ENCODE measurements around the gene KRT86. TPM values are rescaled to one million over a fixed set of nuclear protein-coding genes. Genes with fewer than 3 reads are reported as not detected.
"Not testable (repeated sequence)": the region's sequence is repeated elsewhere in the genome, so short reads cannot be mapped to it uniquely, and the experiment has no call there.

Gene KRT86
- polyA plus RNA-seq, 1 of the 3 experiments (the other 2 are of a cell fraction): 0.56 TPM

DNA sequence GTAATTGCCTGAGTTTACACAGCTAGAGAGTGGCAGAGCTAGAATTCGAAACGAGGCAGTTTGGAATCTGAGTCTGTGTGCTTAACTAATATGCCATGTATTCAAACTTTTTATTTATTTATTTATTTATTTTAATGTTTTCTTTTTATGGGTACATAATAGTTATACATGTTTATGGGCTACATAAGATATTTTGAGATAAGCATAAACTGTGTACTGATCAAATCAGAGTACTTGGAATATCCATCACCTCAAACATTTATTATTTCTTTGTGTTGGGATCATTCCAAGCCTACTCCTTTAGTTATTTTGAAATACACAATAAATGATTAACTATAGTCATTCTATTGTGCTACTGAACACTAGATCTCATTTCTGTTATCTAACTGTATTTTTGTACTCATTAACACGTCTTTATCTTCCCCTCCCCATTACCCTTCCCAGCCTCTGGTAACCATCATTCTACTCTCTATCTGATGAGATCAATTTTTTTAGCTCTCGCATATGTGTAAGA is 24.3 kb downstream of the KRT86 start:
- no peak for TF ChIP-seq POLR2AphosphoS5 (IDR thresholded peaks at IDR 0.05; ENCODE audit: low read depth, low read length)
- no peak for TF ChIP-seq SIN3A (IDR thresholded peaks at IDR 0.05; ENCODE audit: borderline replicate concordance, low read depth, low read length)
- TF ChIP-seq TEAD4 (IDR thresholded peaks at IDR 0.05; ENCODE audit: borderline replicate concordance, insufficient read depth): no peak
- TF ChIP-seq RFX5 (IDR thresholded peaks at IDR 0.05; ENCODE audit: low read length): no peak
- no peak overlapping the region for H3K9ac ChIP-seq
- no peaks in the 10 kb centered on the region for H3K9me2 ChIP-seq
- H3K9me3 ChIP-seq: no peaks in the 10 kb centered on the region
- CTCF ChIA-PET: interaction anchor here (1.0 to 1.9 kb wide), 4 partner anchors 10 to 20 kb away, joined by 3 to 4 read pairs (median 4); no protein-coding TSS in a partner anchor
- no peaks in the 10 kb centered on the region for H3K79me2 ChIP-seq (ENCODE audit: insufficient read depth)
- no peak overlapping the region for H3K27ac ChIP-seq (ENCODE audit: low read depth in 2 of 2, low read length in 1 of 2)
- no peaks in the 10 kb centered on the region; a peak in 1 of 4 replicates for H3K4me1 ChIP-seq (ENCODE audit: control insufficient read depth in 1 of 2, insufficient read depth in 2 of 2, low read depth in 1 of 2, low read length in 1 of 2)
- H3K4me2 ChIP-seq: no peak overlapping the region
- H3K27me3 ChIP-seq (ENCODE audit: insufficient read depth): no peaks in the 10 kb centered on the region
- H4K20me1 ChIP-seq (ENCODE audit: insufficient read depth): no peaks in the 10 kb centered on the region
- 38% methylated on average over 4 of the region's 4 CpGs for WGBS (ENCODE audit: low lambda C conversion rate)
- H2AFZ ChIP-seq (ENCODE audit: low read depth): no peak overlapping the region
- H3K36me3 ChIP-seq (replicated peaks in 1 of 2; ENCODE audit: control insufficient read depth in 1 of 2, insufficient read depth in 2 of 2, low read length in 1 of 2): no peaks in the 10 kb centered on the region
- H3F3A ChIP-seq (replicated peaks; ENCODE audit: insufficient read depth): no peaks in the 10 kb centered on the region
- POLR2A ChIA-PET: no interaction called here
- no peak for DNase-seq
- no peak overlapping the region for H3K4me3 ChIP-seq (ENCODE audit: low read depth in 2 of 2, low read length in 1 of 2)

DNA sequence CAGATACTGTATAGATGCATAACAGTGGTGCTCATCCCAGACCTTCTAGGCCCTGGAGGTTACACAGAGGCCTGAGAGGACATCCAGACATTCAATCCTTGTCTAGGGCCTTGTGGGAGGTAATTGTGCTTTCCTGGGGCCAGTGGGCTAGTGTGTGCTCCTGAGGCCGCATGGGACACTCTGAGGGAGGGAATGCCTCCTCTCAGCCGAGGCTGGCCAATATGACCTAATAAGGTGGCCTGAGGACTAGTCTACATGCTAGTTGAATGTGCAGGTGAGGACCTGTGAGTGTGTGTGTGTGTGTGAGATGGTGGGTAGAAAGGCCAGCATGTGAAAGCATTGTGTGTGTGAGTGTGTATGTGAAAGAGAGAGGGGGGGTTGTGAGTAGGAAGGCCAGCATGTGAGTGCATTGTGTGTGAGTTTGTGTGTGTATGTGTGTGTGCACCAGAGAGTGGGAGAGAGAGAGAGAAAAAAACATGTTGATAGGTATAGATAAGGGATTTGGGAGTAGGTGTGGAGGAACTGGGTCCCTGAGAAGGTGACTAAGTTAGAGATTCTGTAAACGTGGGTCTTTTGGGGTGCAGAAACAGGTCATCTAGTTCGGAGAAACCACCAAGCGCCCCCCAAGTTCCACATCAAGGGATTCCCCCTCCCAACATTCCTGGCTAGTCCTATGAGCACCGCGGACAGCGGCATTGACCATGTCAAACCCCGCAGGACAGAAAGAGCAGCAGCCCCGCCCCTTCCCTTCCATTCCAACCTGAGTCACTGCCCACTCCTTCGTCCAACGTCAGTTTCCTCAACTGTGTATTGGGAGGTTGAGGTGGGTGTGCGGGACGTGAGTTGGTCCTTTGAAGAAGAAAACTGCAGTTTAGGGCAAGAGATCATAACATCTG is 26.6 kb downstream of the KRT86 start:
- Histone ChIP-seq H2AFZ (ENCODE audit: low read depth) (no peak overlapping the region), H3K4me2 (no peak overlapping the region), H3F3A (replicated peaks; ENCODE audit: insufficient read depth) (no peaks in the 10 kb centered on the region), H3K9me2 (no peaks in the 10 kb centered on the region), H3K4me3 (ENCODE audit: low read depth in 2 of 2, low read length in 1 of 2) (no peak overlapping the region), H3K27me3 (ENCODE audit: insufficient read depth) (no peaks in the 10 kb centered on the region), H3K9me3 (no peaks in the 10 kb centered on the region), H3K79me2 (ENCODE audit: insufficient read depth) (no peaks in the 10 kb centered on the region), H4K20me1 (ENCODE audit: insufficient read depth) (no peaks in the 10 kb centered on the region), H3K9ac (no peak overlapping the region), H3K4me1 (ENCODE audit: control insufficient read depth in 1 of 2, insufficient read depth in 2 of 2, low read depth in 1 of 2, low read length in 1 of 2) (no peaks in the 10 kb centered on the region; a peak in 1 of 4 replicates), H3K36me3 (replicated peaks in 1 of 2; ENCODE audit: control insufficient read depth in 1 of 2, insufficient read depth in 2 of 2, low read length in 1 of 2) (no peaks in the 10 kb centered on the region), H3K27ac (ENCODE audit: low read depth in 2 of 2, low read length in 1 of 2) (no peak overlapping the region)
- TF ChIP-seq, protein P1, sequence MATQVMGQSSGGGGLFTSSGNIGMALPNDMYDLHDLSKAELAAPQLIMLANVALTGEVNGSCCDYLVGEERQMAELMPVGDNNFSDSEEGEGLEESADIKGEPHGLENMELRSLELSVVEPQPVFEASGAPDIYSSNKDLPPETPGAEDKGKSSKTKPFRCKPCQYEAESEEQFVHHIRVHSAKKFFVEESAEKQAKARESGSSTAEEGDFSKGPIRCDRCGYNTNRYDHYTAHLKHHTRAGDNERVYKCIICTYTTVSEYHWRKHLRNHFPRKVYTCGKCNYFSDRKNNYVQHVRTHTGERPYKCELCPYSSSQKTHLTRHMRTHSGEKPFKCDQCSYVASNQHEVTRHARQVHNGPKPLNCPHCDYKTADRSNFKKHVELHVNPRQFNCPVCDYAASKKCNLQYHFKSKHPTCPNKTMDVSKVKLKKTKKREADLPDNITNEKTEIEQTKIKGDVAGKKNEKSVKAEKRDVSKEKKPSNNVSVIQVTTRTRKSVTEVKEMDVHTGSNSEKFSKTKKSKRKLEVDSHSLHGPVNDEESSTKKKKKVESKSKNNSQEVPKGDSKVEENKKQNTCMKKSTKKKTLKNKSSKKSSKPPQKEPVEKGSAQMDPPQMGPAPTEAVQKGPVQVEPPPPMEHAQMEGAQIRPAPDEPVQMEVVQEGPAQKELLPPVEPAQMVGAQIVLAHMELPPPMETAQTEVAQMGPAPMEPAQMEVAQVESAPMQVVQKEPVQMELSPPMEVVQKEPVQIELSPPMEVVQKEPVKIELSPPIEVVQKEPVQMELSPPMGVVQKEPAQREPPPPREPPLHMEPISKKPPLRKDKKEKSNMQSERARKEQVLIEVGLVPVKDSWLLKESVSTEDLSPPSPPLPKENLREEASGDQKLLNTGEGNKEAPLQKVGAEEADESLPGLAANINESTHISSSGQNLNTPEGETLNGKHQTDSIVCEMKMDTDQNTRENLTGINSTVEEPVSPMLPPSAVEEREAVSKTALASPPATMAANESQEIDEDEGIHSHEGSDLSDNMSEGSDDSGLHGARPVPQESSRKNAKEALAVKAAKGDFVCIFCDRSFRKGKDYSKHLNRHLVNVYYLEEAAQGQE (IDR thresholded peaks at IDR 0.05; ENCODE audit: low read depth, low read length): peak; percentile 93
- TF ChIP-seq RCOR1 (IDR thresholded peaks at IDR 0.05; ENCODE audit: low read length): no peak
- no peak for DNase-seq
- CTCF ChIA-PET: no interaction called here
- 74% methylated on average over 13 of the region's 14 CpGs for WGBS (ENCODE audit: low lambda C conversion rate)
- POLR2A ChIA-PET: no interaction called here

DNA sequence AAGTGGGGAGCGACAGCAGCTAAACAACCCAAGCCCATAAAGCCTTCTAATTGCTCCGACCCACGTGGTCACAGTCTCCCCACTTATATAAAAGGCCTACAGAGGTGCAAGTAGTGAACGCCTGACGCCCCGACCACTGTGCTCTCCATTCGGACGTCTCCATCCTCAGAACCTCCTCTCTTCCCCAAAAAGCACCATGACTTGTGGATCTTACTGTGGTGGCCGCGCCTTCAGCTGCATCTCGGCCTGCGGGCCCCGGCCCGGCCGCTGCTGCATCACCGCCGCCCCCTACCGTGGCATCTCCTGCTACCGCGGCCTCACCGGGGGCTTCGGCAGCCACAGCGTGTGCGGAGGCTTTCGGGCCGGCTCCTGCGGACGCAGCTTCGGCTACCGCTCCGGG is 27.3 kb downstream of the KRT86 start:
- CTCF ChIA-PET; H3K36me3 ChIP-seq (replicated peaks in 1 of 2; ENCODE audit: control insufficient read depth in 1 of 2, insufficient read depth in 2 of 2, low read length in 1 of 2): not testable (repeated sequence)

DNA sequence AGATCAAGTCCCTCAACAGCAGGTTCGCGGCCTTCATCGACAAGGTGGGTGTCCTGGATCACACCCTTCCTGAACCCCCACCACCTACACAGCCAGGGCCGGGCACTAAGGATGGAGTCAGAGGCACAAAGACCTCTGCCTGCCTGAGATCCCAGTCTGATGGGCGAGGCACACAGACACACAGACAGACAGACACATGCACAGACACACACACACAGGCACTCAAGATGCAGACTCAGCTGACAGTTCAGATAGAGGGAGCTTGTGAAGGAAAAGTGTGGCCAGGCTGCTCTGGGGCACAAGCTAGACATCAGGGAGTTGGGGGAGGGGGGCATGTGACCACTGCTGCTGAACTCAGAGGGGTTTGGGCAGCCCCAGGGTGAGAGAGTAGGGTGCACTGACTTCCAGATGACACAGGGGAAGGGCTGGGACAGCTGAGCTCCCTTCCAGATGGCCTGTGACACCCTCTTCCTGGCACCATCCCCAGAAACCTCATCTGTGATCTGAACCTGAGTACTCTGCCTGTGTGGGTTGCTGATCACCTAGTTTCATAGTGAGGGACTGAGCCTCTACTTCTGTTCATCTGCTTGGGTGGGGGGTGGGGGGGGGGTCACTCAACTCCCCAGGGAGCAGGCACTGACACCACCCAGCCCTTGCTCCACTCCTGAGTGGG is 27.9 kb downstream of the KRT86 start:
- no CpG with 5 or more reads among the region's 5 CpGs for WGBS (ENCODE audit: low lambda C conversion rate)
- H3K79me2 ChIP-seq (ENCODE audit: insufficient read depth); H3K9me2 ChIP-seq; H2AFZ ChIP-seq (ENCODE audit: low read depth); DNase-seq; H3K4me1 ChIP-seq (ENCODE audit: control insufficient read depth in 1 of 2, insufficient read depth in 2 of 2, low read depth in 1 of 2, low read length in 1 of 2); H3K4me2 ChIP-seq; H4K20me1 ChIP-seq (ENCODE audit: insufficient read depth); H3K27ac ChIP-seq (ENCODE audit: low read depth in 2 of 2, low read length in 1 of 2); H3K36me3 ChIP-seq (replicated peaks in 1 of 2; ENCODE audit: control insufficient read depth in 1 of 2, insufficient read depth in 2 of 2, low read length in 1 of 2); H3K4me3 ChIP-seq (ENCODE audit: low read depth in 2 of 2, low read length in 1 of 2); CTCF ChIA-PET; H3K9me3 ChIP-seq; H3K27me3 ChIP-seq (ENCODE audit: insufficient read depth); H3F3A ChIP-seq (replicated peaks; ENCODE audit: insufficient read depth); POLR2A ChIA-PET; H3K9ac ChIP-seq: not testable (repeated sequence)

More for the DNA sequence above, 27.3 kb downstream of the KRT86 start:
- H3F3A ChIP-seq (replicated peaks; ENCODE audit: insufficient read depth); H3K4me3 ChIP-seq (ENCODE audit: low read depth in 2 of 2, low read length in 1 of 2); POLR2A ChIA-PET; H3K27ac ChIP-seq (ENCODE audit: low read depth in 2 of 2, low read length in 1 of 2); H3K9me2 ChIP-seq; H3K27me3 ChIP-seq (ENCODE audit: insufficient read depth); H3K4me1 ChIP-seq (ENCODE audit: control insufficient read depth in 1 of 2, insufficient read depth in 2 of 2, low read depth in 1 of 2, low read length in 1 of 2); H3K9me3 ChIP-seq; H3K9ac ChIP-seq; H4K20me1 ChIP-seq (ENCODE audit: insufficient read depth); H3K4me2 ChIP-seq; H3K79me2 ChIP-seq (ENCODE audit: insufficient read depth); H2AFZ ChIP-seq (ENCODE audit: low read depth); DNase-seq: not testable (repeated sequence)
- whole genome bisulfite sequencing (ENCODE audit: low lambda C conversion rate): 94% methylated on average over 14 of the region's 31 CpGs
